GM19395 (cell line): ENCODE data around the gene CD151.

Experiments
- ATAC-seq: cut with Tn5 transposase; IDR thresholded peaks from one replicate; pipeline ENCODE4 v1.9.1; 2021; ENCODE audit warnings: mild to moderate bottlenecking, moderate library complexity; ENCODE audit not compliant: unreplicated experiment

The CD151 gene

GRCh38 chr11:855330-855674, 22.6 kb downstream of the CD151 start:
- no peak for ATAC-seq

DNA sequence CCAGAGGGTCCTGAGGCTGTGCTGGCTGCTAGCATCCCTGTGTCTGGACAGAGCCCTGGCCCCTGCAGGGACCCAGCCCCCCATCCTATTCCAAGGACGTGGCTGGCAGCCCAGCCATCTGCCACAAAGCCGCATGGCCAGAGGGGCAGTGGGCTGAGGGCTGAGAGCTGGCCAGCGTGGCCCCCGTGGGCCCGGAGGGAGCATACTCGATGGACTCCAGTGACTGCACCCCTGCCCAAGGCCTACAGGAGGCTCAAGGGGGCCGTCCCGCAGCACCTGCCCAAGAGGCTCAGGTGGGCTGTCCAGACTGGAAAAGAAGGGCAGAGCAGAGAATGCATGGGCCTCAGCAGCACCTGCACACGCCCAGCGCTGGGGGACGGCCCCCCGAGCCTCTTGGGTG, 23.0 kb downstream of the CD151 start:
- no peak for ATAC-seq

DNA sequence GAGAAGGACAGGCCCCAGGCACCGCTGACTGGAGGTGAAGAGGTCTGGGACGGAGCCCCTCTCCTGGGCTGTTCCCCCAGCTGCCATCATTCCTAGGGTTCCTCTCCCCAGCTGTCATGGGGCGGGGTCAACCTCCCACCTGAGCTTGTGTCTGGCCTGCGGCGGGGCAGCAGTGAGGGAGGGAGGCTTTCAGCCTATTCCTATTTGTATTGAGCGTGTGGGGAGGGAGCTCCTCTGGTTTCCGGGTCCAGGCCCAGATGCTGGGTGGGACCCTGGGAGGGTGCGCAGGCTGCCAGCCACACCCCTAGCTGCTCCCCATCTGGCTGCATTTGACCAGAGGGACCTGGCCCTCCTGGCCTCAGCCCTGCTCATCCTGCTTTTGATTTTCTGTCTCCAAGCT, 23.6 kb downstream of the CD151 start:
- no peak for ATAC-seq

DNA sequence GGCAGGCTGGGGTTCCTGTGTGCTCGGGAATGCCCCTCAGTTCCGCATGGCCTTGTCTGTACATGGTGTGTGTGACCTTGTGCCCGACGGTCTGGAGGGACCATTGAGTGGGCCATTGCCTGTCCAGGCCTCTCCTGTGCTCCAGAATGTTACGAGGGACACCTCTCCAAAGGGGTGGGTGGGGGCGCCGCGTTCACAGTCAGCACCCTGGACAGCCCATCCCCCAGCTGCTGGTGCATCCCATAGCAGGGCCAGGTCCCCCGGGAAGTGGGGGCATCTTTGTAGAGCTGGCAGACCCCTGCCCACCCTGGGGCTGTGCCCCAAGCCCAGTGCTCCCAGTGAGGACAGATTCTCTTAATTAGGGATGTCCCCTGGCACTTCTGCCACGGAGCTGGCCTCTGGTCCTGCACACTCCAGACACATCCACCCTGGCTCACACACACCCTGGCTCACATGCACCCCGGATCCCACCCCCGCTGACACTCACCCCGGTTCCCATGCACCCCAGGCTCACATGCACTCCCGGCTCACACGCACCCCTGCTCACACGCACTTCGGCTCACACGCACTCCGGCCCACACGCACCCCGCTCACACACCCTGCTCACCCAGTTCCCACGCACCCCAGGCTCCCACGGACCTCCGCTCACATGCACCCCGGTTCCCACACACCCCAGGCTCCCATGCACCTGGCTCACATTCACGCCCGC, 25.5 kb downstream of the CD151 start:
- no peak for ATAC-seq

GRCh38 chr11:858762-859339, 26.1 kb downstream of the CD151 start:
- no peak for ATAC-seq

DNA sequence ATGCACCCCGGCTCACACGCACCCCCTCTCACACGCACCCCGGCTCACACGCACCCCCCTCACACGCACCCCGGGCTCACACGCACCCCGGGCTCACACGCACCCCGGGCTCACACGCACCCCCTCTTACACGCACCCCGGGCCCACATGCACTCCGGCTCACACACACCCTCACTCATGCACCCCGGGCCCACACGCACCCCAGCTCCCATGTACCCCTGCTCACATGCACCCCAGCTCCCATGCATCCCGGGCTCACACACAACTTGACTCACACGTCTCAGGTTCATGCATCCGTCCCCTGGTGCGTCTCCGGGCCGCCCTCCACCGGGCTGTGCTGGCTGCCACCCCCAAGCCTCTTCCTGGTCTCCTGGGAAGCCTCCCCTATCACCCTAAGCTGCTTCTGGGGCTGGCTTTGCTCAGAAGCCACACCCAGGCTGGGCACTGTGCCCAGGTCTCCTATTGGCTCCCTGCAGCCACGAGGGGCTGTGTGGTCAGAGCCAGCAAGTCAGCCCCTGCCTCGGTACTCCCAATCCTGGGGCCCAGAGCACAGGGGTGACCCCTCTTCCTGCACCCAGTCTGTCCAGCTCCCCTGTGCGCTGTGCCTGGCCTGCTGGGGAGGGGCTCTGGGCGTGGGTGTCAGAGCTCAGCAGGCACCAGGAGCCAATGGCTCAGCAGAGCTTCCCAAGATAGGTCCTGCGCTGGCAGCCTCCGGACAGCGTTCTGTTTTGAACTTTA, 26.8 kb downstream of the CD151 start:
- no peak for ATAC-seq

DNA sequence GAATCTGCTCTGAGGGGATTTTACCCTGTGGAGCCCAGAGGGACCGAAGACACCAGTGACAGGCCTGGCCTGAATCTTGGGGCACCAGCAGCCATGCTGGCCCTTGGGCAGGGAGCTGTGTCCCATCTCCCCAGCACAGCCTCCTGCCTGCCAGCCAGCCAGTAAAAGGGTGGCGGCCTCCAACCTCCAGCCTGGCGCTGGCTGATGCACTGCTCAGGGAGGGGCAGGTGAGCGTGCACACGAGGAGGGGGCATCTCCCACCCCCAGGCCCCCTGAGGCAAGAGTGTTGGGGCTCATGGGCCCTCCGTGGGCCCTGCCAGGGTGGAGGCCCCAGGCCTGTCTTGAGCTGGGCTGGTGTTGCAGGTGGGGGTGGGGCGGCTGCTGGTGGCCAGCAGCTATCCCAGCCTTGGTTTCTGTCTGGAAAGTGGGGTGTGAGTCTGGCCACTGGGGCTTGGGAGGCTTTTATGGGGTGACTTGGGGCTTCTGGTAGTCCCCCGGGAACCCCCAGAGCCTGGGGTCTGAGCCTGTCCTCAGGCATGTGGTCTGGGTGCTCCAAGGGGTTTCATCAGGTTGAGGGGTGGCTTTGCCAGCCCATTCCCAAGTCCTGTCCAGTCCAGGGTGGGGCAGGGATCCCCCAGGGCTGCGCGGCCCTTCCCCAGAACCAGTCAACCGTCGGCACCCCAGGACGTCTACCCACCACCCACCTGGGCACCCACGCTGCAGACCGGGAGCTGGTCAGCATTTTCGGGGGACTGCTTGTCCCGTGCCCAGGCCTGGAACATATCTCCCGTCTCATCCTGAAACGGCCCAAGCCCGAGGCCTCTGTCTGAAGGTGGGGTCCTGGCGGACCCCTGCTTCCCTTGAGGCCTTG, 27.7 kb downstream of the CD151 start:
- no peak for ATAC-seq

GRCh38 chr11:861105-861479, 28.3 kb downstream of the CD151 start:
- no peak for ATAC-seq

- no peak for ATAC-seq
Observed at GRCh38 chr11:862081-862661, 29.4 kb downstream of the CD151 start.

GRCh38 chr11:862696-863022, 29.9 kb downstream of the CD151 start:
- ATAC-seq = no peak

GRCh38 chr11:863023-863909, 30.5 kb downstream of the CD151 start:
- ATAC-seq = no peak

DNA sequence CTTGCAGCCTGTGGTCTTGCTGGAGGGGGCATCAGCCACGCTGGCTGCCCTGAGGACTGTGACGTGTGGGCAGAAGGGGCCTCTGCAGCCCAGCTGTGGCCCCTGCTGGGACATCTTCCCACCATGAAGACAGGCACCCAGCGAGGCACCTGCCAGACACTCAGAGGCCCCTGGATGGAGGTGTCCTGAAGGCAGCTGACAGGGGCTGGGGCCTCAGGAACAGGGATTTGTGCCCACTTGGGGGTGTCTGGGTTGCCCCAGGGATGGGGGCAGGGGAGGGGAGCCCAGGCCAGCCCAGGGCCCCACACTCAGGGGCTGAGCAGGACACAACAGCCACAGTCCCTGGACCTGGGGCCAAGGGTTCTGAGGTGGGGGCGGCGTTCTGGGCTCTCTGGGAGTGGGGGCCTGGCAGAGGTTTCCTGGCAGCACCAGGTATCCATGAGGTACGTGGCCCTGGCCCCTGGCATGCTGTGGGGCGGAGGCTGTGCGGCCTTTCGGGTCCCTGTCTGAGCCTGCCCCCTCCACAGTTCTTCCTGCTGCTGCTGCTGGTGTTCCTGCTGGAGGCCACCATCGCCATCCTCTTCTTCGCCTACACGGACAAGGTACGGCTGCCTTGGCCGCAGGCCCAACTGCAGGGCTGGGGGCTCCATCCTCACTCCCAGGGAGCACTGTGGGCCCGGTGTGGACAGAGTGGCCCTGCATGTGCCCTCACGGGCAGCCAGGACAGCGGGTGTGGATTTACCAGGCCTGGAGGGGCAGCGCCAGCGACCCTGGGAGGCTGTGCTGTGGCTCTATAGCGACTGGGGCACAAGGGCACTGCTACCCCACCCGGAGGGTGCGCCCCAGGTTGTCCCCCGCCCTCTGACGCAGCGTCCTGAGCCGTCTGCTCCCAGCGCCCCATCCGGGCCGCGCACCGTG, 31.4 kb downstream of the CD151 start:
- ATAC-seq = no peak

GRCh38 chr11:864898-865297, 32.1 kb downstream of the CD151 start:
- no peak for ATAC-seq

- ATAC-seq = no peak
Observed at GRCh38 chr11:865462-866430, 33.0 kb downstream of the CD151 start.

DNA sequence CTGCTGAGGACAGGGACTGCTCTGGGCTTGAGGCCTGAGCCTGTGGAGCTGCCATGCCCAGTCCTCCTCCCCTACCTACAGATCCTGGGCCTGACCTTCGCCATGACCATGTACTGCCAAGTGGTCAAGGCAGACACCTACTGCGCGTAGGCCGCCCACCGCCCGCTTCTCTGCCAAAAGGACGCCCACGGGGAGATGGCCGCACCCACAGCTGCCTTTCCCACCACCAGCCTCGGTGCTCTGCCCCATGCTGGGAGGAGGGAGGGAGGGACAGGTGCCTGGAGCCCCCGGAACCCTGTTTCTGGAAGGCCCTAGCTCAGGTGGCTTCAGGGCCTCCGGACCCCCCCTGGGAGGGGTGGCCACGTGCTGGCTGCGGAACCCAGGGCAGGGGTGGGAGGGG, 33.7 kb downstream of the CD151 start:
- ATAC-seq = no peak

DNA sequence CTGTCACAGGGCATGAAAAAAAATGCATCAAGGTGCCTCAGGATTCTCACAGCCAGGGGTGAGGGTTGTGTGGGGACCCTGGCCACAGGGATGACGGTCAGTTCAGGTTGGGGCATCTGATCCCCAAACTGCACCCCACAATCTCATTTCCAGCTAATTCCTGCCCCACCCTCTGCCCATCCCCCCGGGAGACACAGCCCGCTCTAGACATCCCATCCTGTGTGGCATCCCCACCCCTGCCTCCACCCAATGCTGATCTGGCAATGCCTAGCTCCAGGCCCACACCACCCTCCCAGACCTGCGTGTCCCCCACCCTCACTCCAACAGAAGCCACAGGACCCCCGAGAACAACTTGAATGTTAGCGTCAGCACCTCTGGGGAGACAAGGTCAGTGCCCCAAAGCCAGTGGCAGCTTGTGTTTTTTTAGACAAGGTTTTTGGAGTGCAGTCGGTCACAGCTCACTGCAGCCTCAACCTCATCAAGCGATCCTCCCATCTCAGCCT, 35.2 kb downstream of the CD151 start:
- no peak for ATAC-seq

- no peak for ATAC-seq
Observed at GRCh38 chr11:868394-868793, 35.6 kb downstream of the CD151 start.

DNA sequence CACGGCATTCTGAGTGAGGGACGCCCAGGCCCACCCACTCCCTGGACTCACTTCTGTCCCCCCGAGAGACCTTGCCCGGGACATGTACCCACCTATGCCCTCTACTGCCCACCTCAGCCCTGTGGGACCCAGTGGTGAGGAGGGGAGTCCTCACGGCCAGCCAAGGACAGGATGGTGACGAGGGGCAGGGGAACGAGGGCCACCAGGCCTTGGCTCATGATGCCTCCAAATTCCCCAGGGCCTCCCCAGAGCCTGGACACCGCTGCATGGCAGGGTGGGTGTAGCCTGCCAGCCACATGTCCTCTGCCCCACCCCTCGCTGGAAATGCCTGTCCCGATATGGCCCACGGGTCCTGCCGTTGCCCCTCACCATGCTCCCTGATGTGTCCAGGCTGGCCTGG, 36.0 kb downstream of the CD151 start:
- no peak for ATAC-seq
